ENCODE measurements around the gene TRPC1. TPM values are rescaled to one million over a fixed set of nuclear protein-coding genes. Genes with fewer than 3 reads are reported as not detected.

TRPC1 gene
- total and polyA plus RNA-seq, 8 donors, result 1.2 to 28.8 (median 2.7) TPM

DNA sequence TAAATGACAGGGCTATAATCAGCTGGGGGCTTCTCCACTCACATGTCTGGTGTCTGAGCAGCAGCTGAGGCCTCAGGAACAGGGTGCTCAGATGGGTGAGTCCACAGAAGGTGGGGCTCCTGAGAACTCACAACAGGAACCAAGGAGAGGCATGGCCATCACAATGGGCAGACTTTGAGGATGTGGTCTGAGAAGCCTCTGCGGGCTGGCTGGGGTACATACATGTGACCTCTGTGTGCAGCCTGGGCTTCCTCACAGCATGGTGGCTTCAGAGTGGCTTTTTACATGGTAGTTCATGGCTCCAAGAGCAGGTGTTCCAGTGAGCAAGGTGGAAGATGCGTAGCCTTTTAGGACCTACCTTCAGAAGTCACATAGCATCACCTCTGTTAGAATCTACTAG lies 58.8 kb downstream of the TRPC1 start:
- DNase-seq, result no peak
- no peaks in the 10 kb centered on the region for H3K4me1 ChIP-seq
- H3K27ac ChIP-seq, result no peak overlapping the region
- TF ChIP-seq, protein P1, sequence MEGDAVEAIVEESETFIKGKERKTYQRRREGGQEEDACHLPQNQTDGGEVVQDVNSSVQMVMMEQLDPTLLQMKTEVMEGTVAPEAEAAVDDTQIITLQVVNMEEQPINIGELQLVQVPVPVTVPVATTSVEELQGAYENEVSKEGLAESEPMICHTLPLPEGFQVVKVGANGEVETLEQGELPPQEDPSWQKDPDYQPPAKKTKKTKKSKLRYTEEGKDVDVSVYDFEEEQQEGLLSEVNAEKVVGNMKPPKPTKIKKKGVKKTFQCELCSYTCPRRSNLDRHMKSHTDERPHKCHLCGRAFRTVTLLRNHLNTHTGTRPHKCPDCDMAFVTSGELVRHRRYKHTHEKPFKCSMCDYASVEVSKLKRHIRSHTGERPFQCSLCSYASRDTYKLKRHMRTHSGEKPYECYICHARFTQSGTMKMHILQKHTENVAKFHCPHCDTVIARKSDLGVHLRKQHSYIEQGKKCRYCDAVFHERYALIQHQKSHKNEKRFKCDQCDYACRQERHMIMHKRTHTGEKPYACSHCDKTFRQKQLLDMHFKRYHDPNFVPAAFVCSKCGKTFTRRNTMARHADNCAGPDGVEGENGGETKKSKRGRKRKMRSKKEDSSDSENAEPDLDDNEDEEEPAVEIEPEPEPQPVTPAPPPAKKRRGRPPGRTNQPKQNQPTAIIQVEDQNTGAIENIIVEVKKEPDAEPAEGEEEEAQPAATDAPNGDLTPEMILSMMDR (IDR thresholded peaks at IDR 0.05), result no peak
- TF ChIP-seq POLR2AphosphoS5 (IDR thresholded peaks at IDR 0.05), result no peak
- TF ChIP-seq POLR2A (IDR thresholded peaks at IDR 0.05), result no peak
- no peak for TF ChIP-seq EP300 (IDR thresholded peaks at IDR 0.05)
- 84 to 100% (median 100%) methylated on average over 1 to 2 of the region's 2 CpGs for WGBS, 5 donors
- peaks cover 0 to 3% (median 0%) of the 10 kb centered on the region in 4 donors for H3K9me3 ChIP-seq
- H3K4me3 ChIP-seq, result no peak overlapping the region
- intact Hi-C loops (cut with DNase I; ENCODE audit: low total_unique reads), result no loop called here
- no peaks in the 10 kb centered on the region for H3K27me3 ChIP-seq
- peaks cover 0 to 10% (median 0%) of the 10 kb centered on the region in 4 donors for H3K36me3 ChIP-seq

DNA sequence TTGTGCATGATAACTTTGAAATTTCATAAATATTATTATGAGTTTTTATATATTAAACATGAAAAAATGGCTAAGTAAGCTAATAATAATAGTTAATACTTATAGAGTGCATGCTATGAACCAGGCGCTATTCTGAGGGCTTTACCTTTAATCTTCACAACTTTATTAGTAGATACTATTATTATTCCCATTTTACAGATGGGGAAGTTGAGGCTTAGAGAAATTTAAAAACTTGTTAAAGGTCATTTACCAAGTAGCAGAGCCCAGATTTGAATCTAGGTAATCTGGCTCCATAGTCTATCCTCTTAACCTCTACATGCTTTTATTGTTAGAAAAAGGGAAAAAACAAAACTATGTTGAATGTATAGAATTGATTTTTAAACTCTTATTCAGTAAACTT lies 60.4 kb downstream of the TRPC1 start:
- TF ChIP-seq POLR2A (IDR thresholded peaks at IDR 0.05) (no peak), EP300 (IDR thresholded peaks at IDR 0.05) (no peak), POLR2AphosphoS5 (IDR thresholded peaks at IDR 0.05) (no peak)
- TF ChIP-seq, protein P1 (IDR thresholded peaks at IDR 0.05), result no peak
- no peak overlapping the region for H3K27ac ChIP-seq
- H3K9me3 ChIP-seq, result peaks cover 0 to 3% (median 0%) of the 10 kb centered on the region in 4 donors
- H3K27me3 ChIP-seq, result no peaks in the 10 kb centered on the region
- WGBS, 5 donors, result 44 to 94% (median 65%) methylated on average over 1 of the region's 1 CpG
- H3K4me1 ChIP-seq, result no peaks in the 10 kb centered on the region
- H3K4me3 ChIP-seq, result no peak overlapping the region
- peaks cover 0 to 8% (median 0%) of the 10 kb centered on the region in 4 donors for H3K36me3 ChIP-seq
- no peak for DNase-seq
- intact Hi-C loops (cut with DNase I; ENCODE audit: low total_unique reads), result no loop called here

DNA sequence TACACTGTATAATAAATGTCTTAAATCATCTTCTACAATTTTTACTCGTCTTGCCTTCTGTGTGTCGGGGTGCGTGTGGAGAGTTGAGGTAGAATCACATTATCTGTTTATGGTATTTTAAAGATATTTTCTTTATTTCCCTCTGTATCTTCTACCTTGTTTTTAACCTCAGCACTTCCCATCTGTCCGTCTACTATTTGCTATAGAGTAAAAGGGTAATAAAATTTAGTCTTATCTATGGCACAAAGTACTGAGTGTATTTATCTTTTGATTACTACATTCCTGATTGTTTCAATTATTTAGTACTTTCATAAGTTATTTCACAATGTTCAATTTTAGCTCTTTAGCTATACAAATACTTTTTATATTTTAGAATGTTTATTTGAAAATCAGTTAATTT lies 62.2 kb downstream of the TRPC1 start:
- Histone ChIP-seq H3K36me3 (peaks cover 0 to 8% (median 0%) of the 10 kb centered on the region in 4 donors), H3K4me3 (no peak overlapping the region), H3K27ac (no peak overlapping the region), H3K9me3 (peaks cover 0 to 3% (median 0%) of the 10 kb centered on the region in 4 donors), H3K4me1 (no peaks in the 10 kb centered on the region), H3K27me3 (no peaks in the 10 kb centered on the region)
- WGBS, 5 donors, result 38 to 68% (median 52%) methylated on average over 4 of the region's 4 CpGs
- TF ChIP-seq, protein P1 (IDR thresholded peaks at IDR 0.05), result no peak
- TF ChIP-seq EP300 (IDR thresholded peaks at IDR 0.05) (no peak), POLR2AphosphoS5 (IDR thresholded peaks at IDR 0.05) (no peak), POLR2A (IDR thresholded peaks at IDR 0.05) (no peak)
- DNase-seq, result no peak
- intact Hi-C loops (cut with DNase I; ENCODE audit: low total_unique reads), result no loop called here

DNA sequence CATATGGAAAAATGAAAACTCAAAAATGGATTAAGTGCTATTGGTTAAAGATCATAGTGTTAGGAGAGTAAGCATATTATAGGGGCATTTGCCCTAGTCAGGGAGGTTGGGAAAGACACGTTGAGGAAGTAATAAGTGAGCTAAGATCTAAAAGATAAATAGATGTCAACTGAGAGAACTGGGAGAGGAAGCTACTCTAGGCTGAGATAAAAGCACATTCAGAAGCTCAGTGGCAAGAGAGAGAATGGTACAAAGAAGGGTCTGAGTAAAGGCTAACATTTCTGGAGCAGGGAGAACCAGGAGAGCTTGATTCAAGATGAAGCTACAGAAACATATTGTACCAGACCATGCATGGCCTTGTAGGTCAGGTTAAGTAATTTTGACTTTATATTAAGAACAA lies 63.9 kb downstream of the TRPC1 start:
- H3K4me3 ChIP-seq, result no peak overlapping the region
- no peaks in the 10 kb centered on the region for H3K4me1 ChIP-seq
- intact Hi-C loops (cut with DNase I; ENCODE audit: low total_unique reads), result no loop called here
- WGBS, 5 donors, result 36 to 54% (median 43%) methylated on average over 1 of the region's 1 CpG
- H3K27me3 ChIP-seq, result no peaks in the 10 kb centered on the region
- H3K27ac ChIP-seq, result no peak overlapping the region
- H3K9me3 ChIP-seq, result peaks cover 0 to under 1% (median 0%) of the 10 kb centered on the region in 4 donors
- DNase-seq, result no peak
- peaks cover 0 to 5% (median 0%) of the 10 kb centered on the region in 4 donors for H3K36me3 ChIP-seq
- TF ChIP-seq, protein P1 (IDR thresholded peaks at IDR 0.05), result no peak
- TF ChIP-seq EP300 (IDR thresholded peaks at IDR 0.05), result no peak
- no peak for TF ChIP-seq POLR2AphosphoS5 (IDR thresholded peaks at IDR 0.05)
- no peak for TF ChIP-seq POLR2A (IDR thresholded peaks at IDR 0.05)

Data from stomach (tissue), 9 donors.